ENCODE data around the gene DLGAP4. TPM values are rescaled to one million over a fixed set of nuclear protein-coding genes. Genes with fewer than 3 reads are reported as not detected.

DLGAP4 gene
- total and polyA plus RNA-seq, 2 of the 13 experiments (the other 11 are each of a cell fraction or from before 2014, with no cell fraction given) = 15.2 to 26.7 TPM

- no peak overlapping the region for H3K4me3 ChIP-seq (replicated peaks in 1 of 3; ENCODE audit: insufficient read depth in 1 of 3, low read depth in 2 of 3, low read length in 3 of 3)
- intact Hi-C loops (cut with micrococcal nuclease; ENCODE audit: unreplicated experiment) (no loop called here), in situ Hi-C loops (cut with HindIII; ENCODE audit: extremely low pct_ligation_motif_present, low pct_unique_long_range_greater_than_20kb) (no loop called here)
- POLR2A ChIA-PET = no interaction called here
- 30% methylated on average over 9 of the region's 9 CpGs for WGBS (ENCODE audit: low lambda C conversion rate)
- DNase-seq (ENCODE audit: low spot score) = no peak
- no peaks in the 10 kb centered on the region for H3K79me2 ChIP-seq (ENCODE audit: insufficient read depth, low read length)
- ATAC-seq = no peak
- H3K4me2 ChIP-seq (ENCODE audit: low read depth, low read length) = no peak overlapping the region
- no peak overlapping the region for H2AFZ ChIP-seq (ENCODE audit: low read length)
- CTCF ChIA-PET (ENCODE audit: low intra/inter-chr PET ratio, low total read pairs) = no interaction called here
- H3K9ac ChIP-seq (ENCODE audit: insufficient read depth, low read depth, low read length) = no peak overlapping the region
- no peaks in the 10 kb centered on the region for H3K36me3 ChIP-seq (replicated peaks in 1 of 2; ENCODE audit: control insufficient read depth in 1 of 2, insufficient read depth in 2 of 2, low read length in 2 of 2)
- FAIRE-seq = no peak
- no peaks in the 10 kb centered on the region for H3K9me3 ChIP-seq (ENCODE audit: low read length)
- H3K27ac ChIP-seq (ENCODE audit: extremely low read length, insufficient read depth, low read length) = no peak overlapping the region
- H3K27me3 ChIP-seq (ENCODE audit: control insufficient read depth in 1 of 2, insufficient read depth in 2 of 2, low read length in 2 of 2) = peaks cover 2 to 12% of the 10 kb centered on the region in 2 experiments; a peak in 3 of 5 replicates
- no peaks in the 10 kb centered on the region; the same call in 1 of the 2 replicates for H4K20me1 ChIP-seq (ENCODE audit: insufficient read depth, low read length)
- TF ChIP-seq NR2C2 (CRISPR knock-in tag; IDR thresholded peaks at IDR 0.05; ENCODE audit: borderline replicate concordance) = no peak
- TF ChIP-seq KAT8 (CRISPR knock-in tag; IDR thresholded peaks at IDR 0.05) = no peak
- no peak for TF ChIP-seq ATM (IDR thresholded peaks at IDR 0.05; ENCODE audit: borderline replicate concordance)
- no peak for TF ChIP-seq ETV6 (CRISPR knock-in tag; conservative IDR thresholded peaks at IDR 0.05)
- TF ChIP-seq ZBED4 (CRISPR knock-in tag; IDR thresholded peaks at IDR 0.05; ENCODE audit: borderline replicate concordance) = no peak
- TF ChIP-seq ZNF24 (IDR thresholded peaks at IDR 0.05) = no peak
- no peak for TF ChIP-seq ZBTB7A (CRISPR knock-in tag; IDR thresholded peaks at IDR 0.05)
- TF ChIP-seq ARID2 (CRISPR knock-in tag; IDR thresholded peaks at IDR 0.05; ENCODE audit: borderline replicate concordance) = no peak
- TF ChIP-seq ZNF567 (CRISPR knock-in tag; IDR thresholded peaks at IDR 0.05; ENCODE audit: borderline replicate concordance) = no peak
- no peak for TF ChIP-seq ZNF576 (CRISPR knock-in tag; IDR thresholded peaks at IDR 0.05)
- no peak for TF ChIP-seq ZNF30 (CRISPR knock-in tag; IDR thresholded peaks at IDR 0.05)
- TF ChIP-seq ZNF337 (CRISPR knock-in tag; IDR thresholded peaks at IDR 0.05; ENCODE audit: borderline replicate concordance, low read depth) = no peak
- no peak for TF ChIP-seq RCOR2 (CRISPR knock-in tag; IDR thresholded peaks at IDR 0.05)
- no peak for TF ChIP-seq ESRRA (CRISPR knock-in tag; IDR thresholded peaks at IDR 0.05; ENCODE audit: low read depth)
- TF ChIP-seq HOXA3 (CRISPR knock-in tag; IDR thresholded peaks at IDR 0.05) = no peak
- TF ChIP-seq FOXJ3 (CRISPR knock-in tag; IDR thresholded peaks at IDR 0.05; ENCODE audit: borderline replicate concordance) = no peak
- TF ChIP-seq SNAPC4 (CRISPR knock-in tag; IDR thresholded peaks at IDR 0.05) = no peak
- TF ChIP-seq TARDBP (CRISPR knock-in tag; IDR thresholded peaks at IDR 0.05) = no peak
- peaks cover 10% of the 10 kb centered on the region for H3K4me1 ChIP-seq (ENCODE audit: insufficient read depth, low read length)
- BruUV-seq (replicated peaks) = no TSS peak
Measured at GRCh38 chr20:36361406-36361805, 55.3 kb downstream of the DLGAP4 start.

All from HepG2 (cell line).